ENCODE results near the gene PIGQ.

PIGQ gene

GRCh38 chr16:628321-629061 lies 58.7 kb downstream of the PIGQ start:
- DNase-seq, result no peak

GRCh38 chr16:629185-629832 lies 59.5 kb downstream of the PIGQ start:
- peak in 1 of 14 donors; percentile 66 for DNase-seq

- DNase-seq, result no peak
These were observed 60.1 kb downstream of the PIGQ start for GRCh38 chr16:629833-630248.

- no peak for DNase-seq
These were observed 60.6 kb downstream of the PIGQ start for GRCh38 chr16:630249-630814.

GRCh38 chr16:630815-631405 lies 61.1 kb downstream of the PIGQ start, which contains the start of gene WFIKKN1:
Gene WFIKKN1 (plus strand): TSS chr16:630985. CDS start chr16:631254, 269 bp downstream.
- no peak for DNase-seq

GRCh38 chr16:631808-632358 lies 62.1 kb downstream of the PIGQ start:
- no peak for DNase-seq

- no peak for DNase-seq
These were observed 62.9 kb downstream of the PIGQ start for GRCh38 chr16:632486-633335.

- DNase-seq, result no peak
These were observed 63.7 kb downstream of the PIGQ start for GRCh38 chr16:633336-634050.
